ENCODE measurements around the gene VWA1. TPM values are rescaled to one million over a fixed set of nuclear protein-coding genes. Genes with fewer than 3 reads are reported as not detected.

The VWA1 gene
- total RNA-seq, 2 experiments from 2014 or later, result not detected

GRCh38 chr1:1434824-1435105, 725 bp upstream of the VWA1 start:
- H3K4me2 ChIP-seq (ENCODE audit: low read length), result no peak overlapping the region
- H3K9me2 ChIP-seq (ENCODE audit: insufficient read depth, low read length), result no peaks in the 10 kb centered on the region
- no TSS peak for BruUV-seq (replicated peaks)
- H3K4me1 ChIP-seq (ENCODE audit: insufficient read depth, low read length, poor library complexity, severe bottlenecking), result no peaks in the 10 kb centered on the region
- ChIA-PET POLR2A (no interaction called here), CTCF (ENCODE audit: unreplicated experiment) (no interaction called here)
- H3K4me3 ChIP-seq (ENCODE audit: low read depth, low read length, poor library complexity, severe bottlenecking), result no peak overlapping the region
- no peaks in the 10 kb centered on the region for H4K20me1 ChIP-seq (ENCODE audit: insufficient read depth, low read length)
- no peaks in the 10 kb centered on the region for H3K9me3 ChIP-seq (ENCODE audit: low read length)
- no peaks in the 10 kb centered on the region for H3K36me3 ChIP-seq (ENCODE audit: insufficient read depth, low read length)
- H2AFZ ChIP-seq (ENCODE audit: low read length), result no peak overlapping the region
- intact Hi-C loops (cut with micrococcal nuclease; ENCODE audit: unreplicated experiment), result no loop called here
- no peaks in the 10 kb centered on the region for H3K79me2 ChIP-seq (ENCODE audit: insufficient read depth, low read depth, low read length)
- DNase-seq (ENCODE audit: low spot score), result no peak
- H3K27ac ChIP-seq (ENCODE audit: low read depth, low read length, poor library complexity, severe bottlenecking), result no peak overlapping the region
- TF ChIP-seq CTCF (conservative IDR thresholded peaks at IDR 0.05; ENCODE audit: low read length) (no peak), EZH2phosphoT487 (IDR thresholded peaks at IDR 0.05; ENCODE audit: borderline replicate concordance, low read depth, low read length) (no peak)

- ChIA-PET POLR2A (no interaction called here), CTCF (ENCODE audit: unreplicated experiment) (no interaction called here)
- Histone ChIP-seq H3K4me2 (ENCODE audit: low read length) (no peak overlapping the region), H3K36me3 (ENCODE audit: insufficient read depth, low read length) (no peaks in the 10 kb centered on the region), H3K4me3 (ENCODE audit: low read depth, low read length, poor library complexity, severe bottlenecking) (no peak overlapping the region), H3K4me1 (ENCODE audit: insufficient read depth, low read length, poor library complexity, severe bottlenecking) (no peaks in the 10 kb centered on the region), H4K20me1 (ENCODE audit: insufficient read depth, low read length) (no peaks in the 10 kb centered on the region), H3K9me3 (ENCODE audit: low read length) (no peaks in the 10 kb centered on the region), H3K9me2 (ENCODE audit: insufficient read depth, low read length) (no peaks in the 10 kb centered on the region), H3K79me2 (ENCODE audit: insufficient read depth, low read depth, low read length) (no peaks in the 10 kb centered on the region), H3K27ac (ENCODE audit: low read depth, low read length, poor library complexity, severe bottlenecking) (no peak overlapping the region), H2AFZ (ENCODE audit: low read length) (no peak overlapping the region)
- intact Hi-C loops (cut with micrococcal nuclease; ENCODE audit: unreplicated experiment), result no loop called here
- BruUV-seq (replicated peaks), result no TSS peak
- TF ChIP-seq CTCF (conservative IDR thresholded peaks at IDR 0.05; ENCODE audit: low read length), result no peak
- TF ChIP-seq EZH2phosphoT487 (IDR thresholded peaks at IDR 0.05; ENCODE audit: borderline replicate concordance, low read depth, low read length), result no peak
- no peak for DNase-seq (ENCODE audit: low spot score)
Measured at GRCh38 chr1:1435911-1436629, 580 bp downstream of the VWA1 start.

GRCh38 chr1:1436630-1437032, 1.1 kb downstream of the VWA1 start:
- CTCF ChIA-PET (ENCODE audit: unreplicated experiment), result no interaction called here

More at GRCh38 chr1:1436630-1437032, 1.1 kb downstream of the VWA1 start:
- Histone ChIP-seq H3K9me2 (ENCODE audit: insufficient read depth, low read length) (no peaks in the 10 kb centered on the region), H2AFZ (ENCODE audit: low read length) (no peak overlapping the region), H3K4me2 (ENCODE audit: low read length) (no peak overlapping the region), H3K4me1 (ENCODE audit: insufficient read depth, low read length, poor library complexity, severe bottlenecking) (no peaks in the 10 kb centered on the region), H4K20me1 (ENCODE audit: insufficient read depth, low read length) (no peaks in the 10 kb centered on the region), H3K4me3 (ENCODE audit: low read depth, low read length, poor library complexity, severe bottlenecking) (no peak overlapping the region), H3K79me2 (ENCODE audit: insufficient read depth, low read depth, low read length) (no peaks in the 10 kb centered on the region), H3K9me3 (ENCODE audit: low read length) (no peaks in the 10 kb centered on the region), H3K27ac (ENCODE audit: low read depth, low read length, poor library complexity, severe bottlenecking) (no peak overlapping the region), H3K36me3 (ENCODE audit: insufficient read depth, low read length) (no peaks in the 10 kb centered on the region)
- POLR2A ChIA-PET, result no interaction called here
- BruUV-seq (replicated peaks), result no TSS peak
- TF ChIP-seq EZH2phosphoT487 (IDR thresholded peaks at IDR 0.05; ENCODE audit: borderline replicate concordance, low read depth, low read length), result no peak
- no peak for TF ChIP-seq CTCF (conservative IDR thresholded peaks at IDR 0.05; ENCODE audit: low read length)
- no peak for DNase-seq (ENCODE audit: low spot score)
- intact Hi-C loops (cut with micrococcal nuclease; ENCODE audit: unreplicated experiment), result no loop called here

Data from OCI-LY7 (cell line).